NK-92 (cell line): ENCODE results near the gene IL7R.

Experiments used
- DNase-seq: peaks from one replicate; lab custom pipeline; 2025; ENCODE audit not compliant: unreplicated experiment; lab: John Stamatoyannopoulos, UW

Gene IL7R

DNA sequence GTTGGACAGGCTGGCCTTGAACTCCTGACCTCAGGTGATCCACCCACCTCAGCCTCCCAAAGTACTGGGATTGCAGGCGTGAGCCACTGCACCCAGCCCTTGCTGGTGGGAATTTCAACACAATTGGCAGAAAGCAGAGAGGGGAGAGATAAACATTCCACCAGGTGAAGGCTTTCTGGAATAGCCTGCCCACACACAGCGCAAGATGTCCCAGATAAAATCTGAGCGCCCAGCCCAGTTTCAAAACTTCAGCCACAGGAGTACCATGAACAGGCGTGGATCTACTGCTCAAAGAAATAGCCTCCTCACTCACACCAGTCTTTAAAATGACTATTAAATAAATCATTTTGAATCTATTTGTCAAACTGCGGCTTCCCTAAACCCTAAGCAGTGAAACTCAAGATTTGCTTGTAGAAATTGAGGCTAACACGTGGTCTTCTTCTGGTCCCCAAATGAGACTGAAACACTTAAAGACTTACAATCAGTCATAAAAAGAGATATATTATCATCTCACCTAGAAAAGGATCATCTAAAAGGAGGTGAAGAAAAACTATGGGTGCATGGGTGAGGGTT lies 47.0 kb downstream of the IL7R start:
- DNase-seq: no peak

DNA sequence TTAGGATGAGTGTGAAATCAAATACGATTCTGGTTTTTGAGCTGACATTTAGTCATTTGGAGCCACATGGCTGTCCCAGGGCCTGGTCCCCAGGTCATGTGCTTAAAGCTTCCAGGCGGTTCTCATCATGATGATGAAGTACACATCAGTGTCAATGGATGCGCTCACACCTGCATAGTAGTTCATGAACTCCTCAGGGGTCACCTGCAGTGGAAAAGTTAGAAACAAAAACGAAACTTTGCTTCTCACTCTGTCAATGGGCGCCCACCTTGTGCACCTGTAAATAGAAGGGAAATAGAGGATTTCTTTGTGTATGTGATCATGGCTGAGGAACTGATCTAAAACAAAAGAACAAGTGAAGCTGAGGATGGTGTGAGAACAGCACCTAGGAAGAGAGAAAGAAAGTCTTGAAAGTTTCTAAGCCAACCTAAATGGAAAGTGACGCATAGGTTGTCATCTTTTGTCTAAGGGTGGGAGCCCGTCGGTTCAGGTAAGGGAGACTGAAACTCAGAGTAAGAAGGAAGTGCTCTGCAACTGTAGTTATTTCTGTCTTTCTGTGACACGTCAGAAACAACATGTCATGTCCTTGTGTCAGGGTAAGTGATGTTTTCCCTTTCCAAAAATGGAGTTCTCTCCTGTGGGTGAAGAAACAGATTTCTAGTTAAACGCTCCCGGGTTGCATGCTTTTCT lies 47.9 kb downstream of the IL7R start:
- DNase-seq: no peak

GRCh38 chr5:35908228-35908627 lies 51.5 kb downstream of the IL7R start:
- no peak for DNase-seq

- no peak for DNase-seq
Measured at GRCh38 chr5:35908814-35909213, 52.1 kb downstream of the IL7R start.

DNA sequence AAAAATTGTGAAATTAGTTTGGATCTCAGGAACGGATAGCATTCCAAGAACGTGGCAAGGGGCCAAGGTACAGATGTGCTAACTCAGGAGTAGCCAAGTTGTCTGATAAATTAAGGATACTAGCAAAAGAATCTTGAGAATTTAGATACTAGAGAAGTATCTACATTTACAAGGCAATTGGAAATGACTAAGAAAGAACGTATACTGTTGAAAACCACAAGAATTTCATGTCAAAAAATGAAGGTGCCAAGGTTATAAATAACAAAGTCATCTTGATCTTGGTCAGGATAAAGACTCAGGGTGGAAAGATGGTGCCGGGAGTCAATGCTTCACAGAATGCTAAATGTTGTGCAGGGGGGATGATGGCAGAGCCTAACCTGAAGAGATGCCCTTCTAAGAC lies 62.5 kb downstream of the IL7R start:
- no peak for DNase-seq

GRCh38 chr5:35920890-35921289 lies 64.2 kb downstream of the IL7R start:
- no peak for DNase-seq

DNA sequence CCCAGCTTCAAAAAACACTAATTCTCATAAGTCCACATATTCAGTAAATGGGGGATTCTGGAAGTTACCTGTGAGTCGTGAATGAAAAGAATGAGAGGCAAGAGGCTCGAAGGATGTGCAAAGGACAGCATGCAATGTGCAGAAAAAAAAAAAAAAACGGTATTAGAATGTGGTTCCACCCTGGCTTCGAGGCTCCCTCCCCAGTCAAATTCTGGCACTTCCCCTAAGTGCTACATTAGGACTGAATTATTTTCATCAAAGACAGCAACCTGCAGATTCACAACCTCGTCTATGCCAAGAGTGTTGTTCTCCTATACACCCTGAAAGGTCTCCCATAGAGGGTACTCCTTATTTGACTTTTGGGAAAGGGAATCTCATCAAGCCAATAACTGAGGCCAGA lies 65.2 kb downstream of the IL7R start:
- no peak for DNase-seq

- no peak for DNase-seq
Measured at GRCh38 chr5:35922468-35922867, 65.8 kb downstream of the IL7R start.

DNA sequence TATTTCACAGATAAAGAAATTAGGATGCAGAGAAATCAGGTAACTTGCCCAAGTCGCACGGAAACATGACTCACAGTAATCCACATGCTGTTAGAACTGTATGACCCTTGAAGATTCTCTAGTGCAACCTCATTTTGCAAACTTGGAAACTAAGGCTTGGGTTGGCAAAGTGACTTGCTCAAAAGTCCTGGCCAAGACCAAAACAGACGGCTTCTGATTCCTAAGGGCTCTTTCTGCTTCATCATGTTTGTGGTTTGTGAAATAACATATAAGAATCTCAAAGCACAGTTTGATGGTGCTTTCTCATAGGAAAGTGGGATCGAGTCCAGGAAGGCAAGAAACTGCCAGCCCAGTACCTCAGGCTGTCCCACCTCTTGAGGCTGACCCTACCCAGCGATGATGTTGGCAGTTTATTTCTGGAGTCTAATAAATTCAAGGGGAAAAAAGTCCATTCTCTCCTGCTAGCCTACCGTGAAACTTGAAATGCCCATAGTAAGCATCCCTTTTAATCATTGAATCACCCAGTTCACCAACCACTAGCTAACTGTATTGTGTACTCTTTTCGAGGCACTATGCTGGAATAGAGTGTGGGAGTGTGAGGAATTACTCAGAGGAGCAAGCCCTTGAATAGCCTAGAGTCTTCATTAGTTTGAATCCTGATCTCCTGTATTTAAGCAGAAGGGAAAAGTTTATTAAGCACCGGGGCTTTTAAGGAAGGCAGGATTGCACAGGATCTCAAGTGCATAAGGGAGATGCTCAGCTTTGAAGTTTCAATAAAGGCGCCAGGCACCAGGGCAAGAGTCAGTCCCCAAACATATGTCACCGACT lies 67.6 kb downstream of the IL7R start:
- DNase-seq: no peak

DNA sequence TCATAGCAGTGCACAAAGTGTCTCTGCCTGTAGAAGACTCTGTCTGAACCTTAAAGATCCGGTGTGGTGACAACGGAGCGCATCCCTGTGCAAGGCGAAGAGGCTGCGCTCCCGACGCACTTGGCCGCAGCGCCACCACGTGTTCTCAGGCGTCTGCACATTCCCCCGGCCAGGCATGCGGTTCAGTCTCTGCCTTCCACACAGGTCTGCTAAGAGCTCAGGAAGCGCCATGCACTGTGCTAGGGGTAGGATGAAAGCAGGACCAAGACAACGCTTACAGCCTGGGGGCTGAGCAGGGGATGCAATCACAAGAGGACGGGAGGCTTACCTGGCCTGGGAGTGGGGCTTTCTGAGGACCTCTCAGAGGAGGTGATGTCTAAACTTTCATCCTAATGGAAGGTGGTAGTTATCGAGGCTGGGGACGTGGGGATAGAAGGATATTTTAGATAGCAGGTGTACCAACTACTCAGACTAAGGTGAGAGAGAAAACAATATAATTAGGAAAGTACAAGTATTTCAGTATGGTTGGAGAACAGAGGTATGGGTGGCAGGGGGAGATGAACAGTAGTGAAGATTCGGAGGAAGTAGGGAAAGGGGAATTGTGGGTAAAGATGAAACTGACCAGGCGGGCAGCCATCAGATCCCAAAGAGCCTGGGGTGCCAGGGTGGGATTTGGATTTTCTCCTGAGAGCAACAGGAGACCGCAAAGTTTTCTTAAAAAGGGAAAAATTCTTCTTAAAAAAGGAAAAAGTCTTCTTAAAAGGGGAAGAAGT lies 68.4 kb downstream of the IL7R start:
- no peak for DNase-seq

- no peak for DNase-seq
Measured at GRCh38 chr5:35926389-35927051, 69.8 kb downstream of the IL7R start.
